Measurements from ENCODE around the gene TSPO. TPM values are rescaled to one million over a fixed set of nuclear protein-coding genes. Genes with fewer than 3 reads are reported as not detected.

The TSPO gene
- total and polyA plus RNA-seq, 2 of the 13 experiments (the other 11 are each of a cell fraction or from before 2014, with no cell fraction given), result 0.46 to 1.4 TPM

- Histone ChIP-seq H2AFZ (ENCODE audit: low read length) (no peak overlapping the region), H3K9ac (ENCODE audit: insufficient read depth, low read depth, low read length) (no peak overlapping the region), H3K27ac (ENCODE audit: extremely low read length, insufficient read depth, low read length) (no peak overlapping the region), H3K4me3 (replicated peaks in 1 of 3; ENCODE audit: insufficient read depth in 1 of 3, low read depth in 2 of 3, low read length in 3 of 3) (no peak overlapping the region), H3K4me1 (ENCODE audit: insufficient read depth, low read length) (peaks cover 16% of the 10 kb centered on the region), H4K20me1 (ENCODE audit: insufficient read depth, low read length) (no peaks in the 10 kb centered on the region), H3K9me3 (ENCODE audit: low read length) (no peaks in the 10 kb centered on the region), H3K27me3 (ENCODE audit: control insufficient read depth in 1 of 2, insufficient read depth in 2 of 2, low read length in 2 of 2) (peaks cover 7 to 54% of the 10 kb centered on the region in 2 experiments), H3K4me2 (ENCODE audit: low read depth, low read length) (no peak overlapping the region), H3K36me3 (replicated peaks in 1 of 2; ENCODE audit: control insufficient read depth in 1 of 2, insufficient read depth in 2 of 2, low read length in 2 of 2) (no peaks in the 10 kb centered on the region), H3K79me2 (ENCODE audit: insufficient read depth, low read length) (no peaks in the 10 kb centered on the region)
- WGBS (ENCODE audit: low lambda C conversion rate), result 67% methylated on average over 5 of the region's 5 CpGs
- ATAC-seq, result no peak
- DNase-seq (ENCODE audit: low spot score), result no peak
- ChIA-PET POLR2A (no interaction called here), CTCF (ENCODE audit: low intra/inter-chr PET ratio, low total read pairs) (no interaction called here)
- intact Hi-C loops (cut with micrococcal nuclease; ENCODE audit: unreplicated experiment), result no loop called here
- FAIRE-seq, result no peak
- no peak for TF ChIP-seq ZNF557 (CRISPR knock-in tag; IDR thresholded peaks at IDR 0.05)
- TF ChIP-seq MAFK (conservative IDR thresholded peaks at IDR 0.05 in 1 of 2, IDR thresholded peaks at IDR 0.05 in 1 of 2; ENCODE audit: low read length in 2 of 2), result no peak
- no peak for TF ChIP-seq GABPA (IDR thresholded peaks at IDR 0.05; ENCODE audit: low read depth, low read length)
- TF ChIP-seq GABPA (CRISPR knock-in tag; IDR thresholded peaks at IDR 0.05; ENCODE audit: low read depth), result no peak
- no peak for TF ChIP-seq FOSL2 (CRISPR knock-in tag; IDR thresholded peaks at IDR 0.05)
- in situ Hi-C loops (cut with HindIII; ENCODE audit: extremely low pct_ligation_motif_present, low pct_unique_long_range_greater_than_20kb), result no loop called here
- no TSS peak for BruUV-seq (replicated peaks)
Observed at GRCh38 chr22:43205748-43206508, 54.6 kb downstream of the TSPO start.

- Histone ChIP-seq H3K4me3 (replicated peaks in 1 of 3; ENCODE audit: insufficient read depth in 1 of 3, low read depth in 2 of 3, low read length in 3 of 3) (no peak overlapping the region), H3K4me1 (ENCODE audit: insufficient read depth, low read length) (peaks cover 15% of the 10 kb centered on the region), H3K27me3 (ENCODE audit: control insufficient read depth in 1 of 2, insufficient read depth in 2 of 2, low read length in 2 of 2) (peaks cover 7 to 53% of the 10 kb centered on the region in 2 experiments), H3K36me3 (replicated peaks in 1 of 2; ENCODE audit: control insufficient read depth in 1 of 2, insufficient read depth in 2 of 2, low read length in 2 of 2) (no peaks in the 10 kb centered on the region), H3K27ac (ENCODE audit: extremely low read length, insufficient read depth, low read length) (no peak overlapping the region), H3K9me3 (ENCODE audit: low read length) (no peaks in the 10 kb centered on the region), H3K4me2 (ENCODE audit: low read depth, low read length) (no peak overlapping the region), H3K9ac (ENCODE audit: insufficient read depth, low read depth, low read length) (no peak overlapping the region), H4K20me1 (ENCODE audit: insufficient read depth, low read length) (no peaks in the 10 kb centered on the region), H2AFZ (ENCODE audit: low read length) (no peak overlapping the region), H3K79me2 (ENCODE audit: insufficient read depth, low read length) (no peaks in the 10 kb centered on the region)
- ATAC-seq, result no peak
- ChIA-PET POLR2A (interaction anchor here (1.7 kb wide), 1 partner anchor 19 kb away, joined by 5 read pairs; the partner anchor contains the start of gene TTLL12), CTCF (ENCODE audit: low intra/inter-chr PET ratio, low total read pairs) (no interaction called here)
- intact Hi-C loops (cut with micrococcal nuclease; ENCODE audit: unreplicated experiment) (no loop called here), in situ Hi-C loops (cut with HindIII; ENCODE audit: extremely low pct_ligation_motif_present, low pct_unique_long_range_greater_than_20kb) (no loop called here)
- no peak for DNase-seq (ENCODE audit: low spot score)
- TF ChIP-seq E2F5 (CRISPR knock-in tag; conservative IDR thresholded peaks at IDR 0.05), result no peak
- no peak for TF ChIP-seq ZNF800 (CRISPR knock-in tag; IDR thresholded peaks at IDR 0.05)
- no peak for TF ChIP-seq ZBTB4 (CRISPR knock-in tag; IDR thresholded peaks at IDR 0.05; ENCODE audit: borderline replicate concordance)
- no peak for TF ChIP-seq EEA1 (CRISPR knock-in tag; IDR thresholded peaks at IDR 0.05; ENCODE audit: borderline replicate concordance)
- TF ChIP-seq SIX1 (CRISPR knock-in tag; IDR thresholded peaks at IDR 0.05; ENCODE audit: borderline replicate concordance), result no peak
- no TSS peak for BruUV-seq (replicated peaks)
- FAIRE-seq, result no peak
- WGBS (ENCODE audit: low lambda C conversion rate), result 21% methylated on average over 14 of the region's 23 CpGs
Observed at GRCh38 chr22:43206509-43207161, 55.3 kb downstream of the TSPO start.

Data from HepG2 (cell line).